H1 (cell line): Measurements from ENCODE around the gene TEN1. TPM values are rescaled to one million over a fixed set of nuclear protein-coding genes. Genes with fewer than 3 reads are reported as not detected.

Experiments
- CTCF ChIA-PET: fragments of 300-600 bp; sonication (Branson Sonifier 250); formaldehyde crosslinking; loops from one replicate; lab custom pipeline; 2021; ENCODE audit not compliant: partially characterized antibody; lab: Charles Lee
- POLR2A ChIA-PET: fragments of 300-600 bp; sonication (Branson Sonifier 250); formaldehyde crosslinking; loops from one replicate; lab custom pipeline; 2021; ENCODE audit warnings: inconsistent platforms; ENCODE audit not compliant: partially characterized antibody; lab: Charles Lee
- DNase-seq, 2 experiments: peaks; one replicate each; pipeline versions ENCODE4 v3.0.0 to v3.0.0-alpha.2; 2010 to 2022; ENCODE audit warnings: low spot score in 2 of 2, low read depth in 1 of 2, mixed read lengths in 1 of 2
- FAIRE-seq: peaks from 2 replicates; lab custom pipeline; 2011; peaks lifted over from hg19 to GRCh38; lab: Jason Lieb, UNC
- H2AFZ ChIP-seq: 2 replicates; pipeline ENCODE4 v1.8.1; 2012; ENCODE audit warnings: low read length, inconsistent platforms
- H2AK5ac ChIP-seq: 2 replicates; pipeline ENCODE4 v1.6.1; 2013; ENCODE audit warnings: low read depth, low read length
- H2BK120ac ChIP-seq: replicated peaks from 2 replicates; pipeline ENCODE3; 2013; ENCODE audit warnings: low read depth, low read length, inconsistent platforms
- H2BK12ac ChIP-seq: 2 replicates; pipeline ENCODE4 v1.6.1; 2013; ENCODE audit warnings: low read depth, low read length
- H2BK15ac ChIP-seq: 2 replicates; pipeline ENCODE4 v1.6.1; 2013; ENCODE audit warnings: low read length
- H2BK20ac ChIP-seq: 2 replicates; pipeline ENCODE4 v1.6.1; 2013; ENCODE audit warnings: low read length
- H2BK5ac ChIP-seq: 2 replicates; pipeline ENCODE4 v1.6.1; 2013; ENCODE audit warnings: low read depth, low read length
- H3K14ac ChIP-seq: 2 replicates; pipeline ENCODE4 v1.6.1; 2013; ENCODE audit warnings: inconsistent platforms; ENCODE audit not compliant: insufficient read length
- H3K18ac ChIP-seq: 2 replicates; pipeline ENCODE4 v1.6.1; 2013; ENCODE audit warnings: low read length; ENCODE audit errors: extremely low read depth
- H3K23ac ChIP-seq: 2 replicates; pipeline ENCODE4 v1.6.1; 2013; ENCODE audit warnings: inconsistent platforms; ENCODE audit not compliant: insufficient read length
- H3K23me2 ChIP-seq: 2 replicates; pipeline ENCODE4 v1.6.1; 2013; ENCODE audit warnings: low read depth, low read length
- H3K27ac ChIP-seq: 2 replicates; pipeline ENCODE4 v1.6.1; 2011; ENCODE audit warnings: low read depth, low read length, inconsistent platforms
- H3K27me3 ChIP-seq, 4 experiments: replicated peaks in 1 of 4; 1 replicate in 1 of 4; 2 replicates in 3 of 4; pipeline versions ENCODE4 v1.6.1 to v1.8.1; 2011 to 2013; ENCODE audit warnings: low read length in 3 of 4, mild to moderate bottlenecking in 3 of 4, inconsistent platforms in 2 of 4, mixed read lengths in 2 of 4, moderate library complexity in 1 of 4; ENCODE audit not compliant: control insufficient read depth in 3 of 4, insufficient read depth in 3 of 4; ENCODE audit errors: extremely low read depth in 1 of 4
- H3K36me3 ChIP-seq, 4 experiments: 2 replicates each; pipeline versions ENCODE4 v1.6.1 to v1.8.1; 2011 to 2013; ENCODE audit warnings: mild to moderate bottlenecking in 4 of 4, low read length in 3 of 4, moderate library complexity in 2 of 4, control low read depth in 1 of 4, inconsistent platforms in 1 of 4; ENCODE audit not compliant: insufficient read depth in 4 of 4, control insufficient read depth in 2 of 4
- H3K4ac ChIP-seq: replicated peaks from 2 replicates; pipeline ENCODE3; 2013; ENCODE audit warnings: low read length, low read depth, mixed read lengths, inconsistent platforms; ENCODE audit not compliant: insufficient read length
- H3K4me1 ChIP-seq, 4 experiments: replicated peaks in 1 of 4; 1 replicate in 1 of 4; 2 replicates in 3 of 4; pipeline versions ENCODE4 v1.6.1 to v1.8.1; 2011 to 2013; ENCODE audit warnings: low read length in 3 of 4, inconsistent platforms in 2 of 4, mixed read lengths in 1 of 4; ENCODE audit not compliant: insufficient read depth in 4 of 4, control insufficient read depth in 3 of 4
- H3K4me2 ChIP-seq, 2 experiments: 2 replicates each; pipeline versions ENCODE4 v1.6.1 to v1.8.1; 2011 to 2013; ENCODE audit warnings: low read depth in 2 of 2, low read length in 2 of 2, control low read depth in 1 of 2, inconsistent platforms in 1 of 2, mild to moderate bottlenecking in 1 of 2; ENCODE audit not compliant: insufficient read depth in 1 of 2
- H3K4me3 ChIP-seq, 4 experiments: fragments of 200-600, 300-600 bp in 1 of 4; sonication (generic), shearing (Covaris generic), sonication (Bioruptor Twin) in 1 of 4; 2 replicates each; pipeline versions ENCODE4 v1.5.1 to v1.8.1; 2011 to 2016; ENCODE audit warnings: low read length in 4 of 4, low read depth in 3 of 4, control low read depth in 2 of 4, inconsistent platforms in 2 of 4, mild to moderate bottlenecking in 2 of 4, mixed read lengths in 1 of 4, moderate library complexity in 1 of 4; ENCODE audit not compliant: insufficient read depth in 2 of 4; ENCODE audit errors: extremely low read depth in 1 of 4
- H3K56ac ChIP-seq: replicated peaks from 2 replicates; pipeline ENCODE3; 2013; ENCODE audit warnings: low read depth, mild to moderate bottlenecking, mixed read lengths, low read length, inconsistent platforms; ENCODE audit not compliant: insufficient read length
- H3K79me1 ChIP-seq: 2 replicates; pipeline ENCODE4 v1.6.1; 2013; ENCODE audit warnings: low read depth, low read length, control low read depth
- H3K79me2 ChIP-seq, 2 experiments: 2 replicates each; pipeline versions ENCODE4 v1.6.1 to v1.8.1; 2012 to 2013; ENCODE audit warnings: low read length in 2 of 2, mild to moderate bottlenecking in 2 of 2, inconsistent platforms in 1 of 2; ENCODE audit not compliant: insufficient read depth in 2 of 2, control insufficient read depth in 1 of 2
- H3K9ac ChIP-seq, 4 experiments: replicated peaks in 1 of 4; 1 replicate in 1 of 4; 2 replicates in 3 of 4; pipeline versions ENCODE4 v1.6.1 to v1.8.1; 2011 to 2013; ENCODE audit warnings: low read depth in 3 of 4, low read length in 3 of 4, control low read depth in 2 of 4, mild to moderate bottlenecking in 2 of 4, moderate library complexity in 2 of 4, inconsistent platforms in 1 of 4; ENCODE audit errors: extremely low read depth in 1 of 4
- H3K9me3 ChIP-seq, 2 experiments: 2 replicates each; pipeline versions ENCODE4 v1.6.1 to v1.8.1; 2012 to 2013; ENCODE audit warnings: mild to moderate bottlenecking in 2 of 2, moderate library complexity in 2 of 2, control low read depth in 1 of 2, inconsistent platforms in 1 of 2, low read depth in 1 of 2, low read length in 1 of 2, mixed read lengths in 1 of 2; ENCODE audit not compliant: insufficient read depth in 2 of 2
- H4K20me1 ChIP-seq, 2 experiments: replicated peaks in 1 of 2; 2 replicates each; pipeline versions ENCODE3 to v1.8.1; 2011 to 2013; ENCODE audit warnings: inconsistent platforms in 2 of 2, low read length in 2 of 2, mild to moderate bottlenecking in 1 of 2; ENCODE audit not compliant: insufficient read depth in 2 of 2, control insufficient read depth in 1 of 2
- H4K5ac ChIP-seq: 2 replicates; pipeline ENCODE4 v1.6.1; 2013; ENCODE audit warnings: low read length, low read depth, mixed read lengths, inconsistent platforms; ENCODE audit not compliant: insufficient read length
- H4K8ac ChIP-seq: 2 replicates; pipeline ENCODE4 v1.8.0; 2013; ENCODE audit warnings: mild to moderate bottlenecking, moderate library complexity, low read length, inconsistent platforms; ENCODE audit not compliant: insufficient read depth; ENCODE audit errors: extremely low read depth
- H4K91ac ChIP-seq: replicated peaks from 2 replicates; pipeline ENCODE3; 2013; ENCODE audit warnings: low read length, mixed read lengths, inconsistent platforms; ENCODE audit not compliant: insufficient read length
- RXRA ChIP-seq: IDR thresholded peaks from 2 replicates; pipeline ENCODE4 v1.6.1; 2011; ENCODE audit warnings: low read depth, mild to moderate bottlenecking, low read length, moderate library complexity; ENCODE audit not compliant: insufficient read depth
- SUZ12 ChIP-seq: fragments of 200-600 bp; sonication (generic); IDR thresholded peaks from 2 replicates; pipeline ENCODE4 v1.6.1; 2012; ENCODE audit warnings: mild to moderate bottlenecking, inconsistent platforms, low read length, moderate library complexity, mixed read lengths
- TAF1 ChIP-seq: IDR thresholded peaks from 2 replicates; pipeline ENCODE4 v1.6.1; 2011; ENCODE audit warnings: mild to moderate bottlenecking, low read depth, low read length
- WGBS, 2 experiments: shearing (Covaris generic) in 1 of 2; methylation state at CpG; one replicate each; pipeline versions ENCODE4 v1.1.6 to v1.1.7; 2013 to 2015; ENCODE audit warnings: low lambda C conversion rate in 2 of 2, mixed read lengths in 2 of 2, inconsistent platforms in 1 of 2, low coverage in 1 of 2, missing lambda C conversion rate in 1 of 2; ENCODE audit not compliant: insufficient replicate concordance in 2 of 2, insufficient coverage in 1 of 2, insufficient read length in 1 of 2; ENCODE audit errors: extremely low coverage in 1 of 2, missing lambda C conversion rate in 1 of 2; 5-methylcytosine and 5-hydroxymethylcytosine counted together
- polyA plus RNA-seq, 7 experiments: library from polyadenylated mRNA; depleted of rRNA in 3 of 7; stranded (reverse) in 5 of 7; unstranded in 2 of 7; fragments of >200 nt in 5 of 7; fragments of 200-250 nt in 2 of 7; gene quantifications; 1 replicate in 5 of 7; 2 replicates in 1 of 7; 4 replicates in 1 of 7; pipeline versions ENCODE4 v1.2.1 to v1.2.3, GENCODE V29; 2011 to 2013; ENCODE audit warnings: missing spikeins in 2 of 7, mixed read lengths in 2 of 7
- total RNA-seq: library from RNA; stranded (reverse); fragmentation: NEBNext Ultra II Directional; extraction: Animal tissue kit (Norgen Biotek cat#: 25700); gene quantifications from 2 replicates; pipeline ENCODE4 v1.2.1, GENCODE V29; 2021

Gene TEN1
- total and polyA plus RNA-seq, 2 of the 8 experiments (the other 6 are each of a cell fraction or from before 2014, with no cell fraction given), result 15.9 to 18.7 TPM

GRCh38 chr17:76004750-76005262, 25.8 kb downstream of the TEN1 start:
- ChIA-PET CTCF (interaction anchor here (1.0 to 32.0 kb wide), 19 partner anchors 9 to 377 kb away, joined by 3 to 885 read pairs (median 5); partner anchors contain the start of genes EVPL, MRPL38 and TRIM65), POLR2A (interaction anchor here (0.8 to 1.6 kb wide), 7 partner anchors 9 to 109 kb away, joined by 3 to 6 read pairs (median 3); partner anchors contain the start of genes FBF1 and MRPL38)
- no peak overlapping the region for H3K23ac ChIP-seq
- H2BK12ac ChIP-seq, result no peak overlapping the region
- WGBS, 2 experiments, result 96% methylated on average over 8 of the region's 8 CpGs; no CpG with 5 or more reads in 1 of the 2 experiments
- H2BK120ac ChIP-seq, result no peak overlapping the region
- H3K9me3 ChIP-seq, result no peaks in the 10 kb centered on the region; a peak in 1 of 4 replicates
- H4K5ac ChIP-seq, result no peak overlapping the region
- H3K27me3 ChIP-seq, result no peaks in the 10 kb centered on the region
- FAIRE-seq (no peak), DNase-seq (no peak)
- no peaks in the 10 kb centered on the region for H3K23me2 ChIP-seq
- no peak overlapping the region for H2AK5ac ChIP-seq
- H3K18ac ChIP-seq, result no peak overlapping the region
- no peak overlapping the region for H2BK5ac ChIP-seq
- no peaks in the 10 kb centered on the region for H3K79me2 ChIP-seq
- H4K20me1 ChIP-seq, result no peaks in the 10 kb centered on the region
- no peak overlapping the region for H3K4me2 ChIP-seq
- no peak overlapping the region for H3K4me3 ChIP-seq
- H3K4me1 ChIP-seq, result no peaks in the 10 kb centered on the region; a peak in 2 of 7 replicates
- H3K36me3 ChIP-seq, result no peaks in the 10 kb centered on the region; a peak in 2 of 8 replicates
- no peak overlapping the region for H2AFZ ChIP-seq
- H4K8ac ChIP-seq, result no peak overlapping the region
- H2BK15ac ChIP-seq, result no peak overlapping the region
- no peak overlapping the region for H2BK20ac ChIP-seq
- no peak overlapping the region for H3K56ac ChIP-seq
- H3K4ac ChIP-seq, result no peak overlapping the region
- no peak overlapping the region for H3K14ac ChIP-seq
- no peak overlapping the region for H3K9ac ChIP-seq
- H4K91ac ChIP-seq, result no peak overlapping the region
- H3K79me1 ChIP-seq, result no peaks in the 10 kb centered on the region
- no peak overlapping the region for H3K27ac ChIP-seq
- TF ChIP-seq TAF1 (no peak), RXRA (no peak), SUZ12 (no peak)
